ENCODE results near the gene ISM1. TPM values are rescaled to one million over a fixed set of nuclear protein-coding genes. Genes with fewer than 3 reads are reported as not detected.

The ISM1 gene
- total and polyA plus RNA-seq, 3 donors from 2014 or later, result 0.50 to 1.3 (median 0.55) TPM

DNA sequence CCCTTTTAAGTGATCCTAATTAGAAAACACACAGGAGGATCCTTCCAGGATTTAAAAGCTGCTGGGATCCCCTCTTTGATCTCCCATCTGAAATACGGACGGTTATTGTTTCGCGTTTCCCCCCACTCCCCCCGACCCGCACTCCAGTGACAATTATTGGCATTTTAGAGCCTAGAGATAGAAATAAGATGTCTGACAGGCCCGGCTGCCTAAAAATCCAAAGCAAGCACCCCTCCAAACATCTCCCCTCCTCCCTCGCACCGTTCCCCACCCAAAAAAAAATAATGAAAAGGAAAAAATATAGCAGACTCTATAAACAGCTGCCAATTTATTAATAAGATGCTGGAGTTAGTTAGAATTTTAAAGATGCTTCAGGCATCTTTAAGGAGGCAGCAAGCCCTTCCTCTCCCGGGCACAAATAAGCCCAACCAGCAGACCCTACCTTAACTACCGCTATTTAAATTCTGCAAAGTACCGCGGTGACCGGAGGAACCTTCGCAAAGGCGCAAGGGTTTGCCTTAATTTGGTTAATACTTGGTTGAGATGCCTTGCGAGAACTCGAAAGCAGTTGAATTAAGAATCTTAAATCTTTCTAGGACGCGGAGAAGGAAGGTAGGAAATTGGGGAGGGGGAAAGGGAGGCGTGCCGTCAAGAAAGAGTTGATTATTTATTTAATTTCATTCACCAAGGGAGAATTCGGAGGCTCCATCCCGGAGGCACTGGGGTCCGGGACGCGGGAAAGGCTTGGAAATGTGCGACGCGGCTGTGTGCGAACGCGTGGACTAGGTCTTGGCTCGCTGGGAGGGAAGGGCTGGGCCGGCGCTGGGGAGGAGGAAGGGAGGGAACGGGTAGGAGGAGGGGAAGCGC, 1.5 kb upstream of the ISM1 start:
- DNase-seq, result no peak
- 7 to 9% methylated on average over 38 of the region's 38 CpGs for WGBS, 2 donors
- Histone ChIP-seq H3K27me3 (no peaks in the 10 kb centered on the region), H3K4me3 (peak overlapping the region; percentile 40 to 60), H3K27ac (no peak overlapping the region), H3K4me1 (peaks cover 10% of the 10 kb centered on the region), H3K9me3 (no peaks in the 10 kb centered on the region), H3K36me3 (ENCODE audit: low read depth, missing control alignments) (no peaks in the 10 kb centered on the region)
- TF ChIP-seq, protein P1, sequence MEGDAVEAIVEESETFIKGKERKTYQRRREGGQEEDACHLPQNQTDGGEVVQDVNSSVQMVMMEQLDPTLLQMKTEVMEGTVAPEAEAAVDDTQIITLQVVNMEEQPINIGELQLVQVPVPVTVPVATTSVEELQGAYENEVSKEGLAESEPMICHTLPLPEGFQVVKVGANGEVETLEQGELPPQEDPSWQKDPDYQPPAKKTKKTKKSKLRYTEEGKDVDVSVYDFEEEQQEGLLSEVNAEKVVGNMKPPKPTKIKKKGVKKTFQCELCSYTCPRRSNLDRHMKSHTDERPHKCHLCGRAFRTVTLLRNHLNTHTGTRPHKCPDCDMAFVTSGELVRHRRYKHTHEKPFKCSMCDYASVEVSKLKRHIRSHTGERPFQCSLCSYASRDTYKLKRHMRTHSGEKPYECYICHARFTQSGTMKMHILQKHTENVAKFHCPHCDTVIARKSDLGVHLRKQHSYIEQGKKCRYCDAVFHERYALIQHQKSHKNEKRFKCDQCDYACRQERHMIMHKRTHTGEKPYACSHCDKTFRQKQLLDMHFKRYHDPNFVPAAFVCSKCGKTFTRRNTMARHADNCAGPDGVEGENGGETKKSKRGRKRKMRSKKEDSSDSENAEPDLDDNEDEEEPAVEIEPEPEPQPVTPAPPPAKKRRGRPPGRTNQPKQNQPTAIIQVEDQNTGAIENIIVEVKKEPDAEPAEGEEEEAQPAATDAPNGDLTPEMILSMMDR (IDR thresholded peaks at IDR 0.05), result no peak
- TF ChIP-seq POLR2A (IDR thresholded peaks at IDR 0.05), result no peak
- intact Hi-C loops (cut with DNase I; ENCODE audit: low total_unique reads), result no loop called here

DNA sequence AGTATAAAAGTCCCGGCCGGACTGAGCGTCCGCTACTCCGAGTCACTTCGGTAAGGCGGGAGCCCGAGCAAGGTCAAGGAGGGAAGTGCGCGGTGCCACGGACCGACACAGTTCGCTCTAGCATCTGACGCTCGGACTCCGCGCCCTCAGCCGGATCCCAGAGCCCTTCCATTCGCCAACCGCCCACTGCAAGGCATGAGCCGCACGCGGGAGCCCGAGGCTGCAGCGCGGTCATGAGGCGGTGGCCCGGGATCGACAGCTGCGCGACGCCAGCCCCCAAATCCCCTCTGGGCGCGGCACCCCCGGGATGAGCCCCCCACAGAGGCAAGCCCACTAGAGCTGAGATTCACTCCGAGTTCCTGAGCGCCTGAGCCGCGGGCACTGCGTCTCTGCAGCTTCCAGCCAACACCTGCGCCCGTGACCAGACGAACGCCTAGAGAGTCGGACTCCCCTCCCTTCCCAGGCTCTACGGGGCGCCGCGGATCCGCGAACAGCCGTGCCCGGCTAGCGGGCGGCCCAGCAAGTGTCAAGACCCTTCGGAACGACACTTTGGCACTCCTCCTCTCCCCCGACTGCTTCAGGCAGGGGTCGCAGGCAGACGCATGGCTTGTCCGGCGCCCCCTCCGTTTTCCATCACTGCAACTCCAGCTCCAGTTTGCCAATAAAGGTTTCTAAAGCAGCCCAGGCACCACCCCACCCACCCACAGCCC, 725 bp upstream of the ISM1 start:
- 0 to 1% methylated on average over 3 to 28 of the region's 63 CpGs for WGBS, 2 donors
- H3K36me3 ChIP-seq (ENCODE audit: low read depth, missing control alignments), result no peaks in the 10 kb centered on the region
- H3K4me3 ChIP-seq, result peak overlapping the region; percentile 40 to 60
- peak; percentile 63 for DNase-seq
- intact Hi-C loops (cut with DNase I; ENCODE audit: low total_unique reads), result no loop called here
- TF ChIP-seq POLR2A (IDR thresholded peaks at IDR 0.05), result no peak
- TF ChIP-seq, protein P1 (IDR thresholded peaks at IDR 0.05), result no peak
- H3K4me1 ChIP-seq, result peaks cover 10% of the 10 kb centered on the region
- H3K27ac ChIP-seq, result no peak overlapping the region
- no peaks in the 10 kb centered on the region for H3K9me3 ChIP-seq
- H3K27me3 ChIP-seq, result no peaks in the 10 kb centered on the region

DNA sequence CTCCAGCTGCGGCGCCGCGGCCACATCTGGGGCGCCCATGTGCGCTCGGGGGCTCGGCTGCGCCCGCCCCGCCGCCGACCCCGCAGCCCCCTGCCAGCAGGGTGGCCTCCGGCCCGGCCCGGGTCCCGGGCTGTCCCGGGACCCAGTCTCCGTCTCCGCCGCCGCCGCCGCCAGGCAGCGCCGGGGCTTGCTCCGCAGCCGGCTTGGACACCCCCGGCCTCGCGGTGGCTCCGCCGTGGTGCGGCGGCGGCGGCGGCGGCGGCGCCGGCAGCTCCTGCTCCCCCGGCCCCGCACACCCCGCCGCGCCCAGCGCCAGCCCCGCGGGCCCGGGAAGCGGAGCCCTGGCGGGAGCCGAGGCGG, 219 bp downstream of the ISM1 start:
- no peak for DNase-seq
- H3K9me3 ChIP-seq, result no peaks in the 10 kb centered on the region
- WGBS, 2 donors, result 2 to 3% methylated on average over 14 to 33 of the region's 56 CpGs
- no peaks in the 10 kb centered on the region for H3K36me3 ChIP-seq (ENCODE audit: low read depth, missing control alignments)
- intact Hi-C loops (cut with DNase I; ENCODE audit: low total_unique reads), result no loop called here
- no peaks in the 10 kb centered on the region for H3K27me3 ChIP-seq
- H3K4me3 ChIP-seq, result peak overlapping the region; percentile 40 to 60
- TF ChIP-seq, protein P1 (IDR thresholded peaks at IDR 0.05), result no peak
- no peak for TF ChIP-seq POLR2A (IDR thresholded peaks at IDR 0.05)
- no peak overlapping the region for H3K27ac ChIP-seq
- H3K4me1 ChIP-seq, result peaks cover 10% of the 10 kb centered on the region

DNA sequence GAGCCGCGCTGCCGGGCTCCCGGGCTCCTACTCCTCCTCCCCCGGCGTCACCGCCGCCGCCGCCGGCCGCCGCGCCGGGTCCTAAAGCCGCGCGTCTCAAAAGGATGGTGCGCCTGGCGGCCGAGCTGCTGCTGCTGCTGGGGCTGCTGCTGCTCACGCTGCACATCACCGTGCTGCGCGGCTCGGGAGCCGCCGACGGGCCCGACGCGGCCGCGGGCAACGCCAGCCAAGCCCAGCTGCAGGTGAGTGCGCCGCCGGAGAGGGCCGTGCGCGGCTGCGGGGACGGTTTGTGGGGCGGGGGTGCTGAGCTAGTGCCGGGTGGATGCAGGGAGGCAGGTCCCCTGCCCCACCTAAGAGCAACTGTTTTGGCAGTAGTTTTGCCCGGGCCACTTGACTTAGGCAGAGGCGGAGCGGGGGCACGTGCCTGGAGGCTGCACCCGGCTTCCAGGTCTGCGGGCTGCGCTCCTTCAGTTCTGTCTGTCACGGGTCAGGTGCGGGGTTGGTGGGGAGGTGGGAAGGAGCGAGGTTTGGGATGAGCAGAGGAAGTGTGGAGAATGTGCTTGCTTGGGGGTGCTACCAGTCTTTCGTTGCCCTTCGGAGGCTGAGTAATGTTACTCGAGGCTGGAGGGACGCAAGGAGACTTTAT, 722 bp downstream of the ISM1 start:
- WGBS, 2 donors, result 1 to 5% methylated on average over 10 to 41 of the region's 59 CpGs
- peak overlapping the region; percentile 40 to 43 for H3K4me3 ChIP-seq
- H3K27me3 ChIP-seq, result no peaks in the 10 kb centered on the region
- H3K4me1 ChIP-seq, result peaks cover 10% of the 10 kb centered on the region
- TF ChIP-seq POLR2A (IDR thresholded peaks at IDR 0.05), result no peak
- TF ChIP-seq, protein P1 (IDR thresholded peaks at IDR 0.05), result no peak
- no peaks in the 10 kb centered on the region for H3K9me3 ChIP-seq
- DNase-seq, result peak; percentile 67
- H3K36me3 ChIP-seq (ENCODE audit: low read depth, missing control alignments), result no peaks in the 10 kb centered on the region
- intact Hi-C loops (cut with DNase I; ENCODE audit: low total_unique reads), result no loop called here
- H3K27ac ChIP-seq, result no peak overlapping the region
